HEK293T (cell line): Measurements from ENCODE around the gene TLK1.

Experiments used
- ARNT ChIP-seq: fragments of 450-650 bp; IDR thresholded peaks from 2 replicates; pipeline ENCODE4 v1.6.1; 2017; ENCODE audit warnings: mild to moderate bottlenecking
- BHLHE40 ChIP-seq: fragments of 450-650 bp; IDR thresholded peaks from 2 replicates; pipeline ENCODE4 v1.6.1; 2016; ENCODE audit warnings: mild to moderate bottlenecking, moderate library complexity, borderline replicate concordance
- CTBP1 ChIP-seq: fragments of 450-650 bp; IDR thresholded peaks from 2 replicates; pipeline ENCODE4 v1.6.1; 2016; ENCODE audit warnings: borderline replicate concordance
- ELF4 ChIP-seq: fragments of 450-650 bp; IDR thresholded peaks from 2 replicates; pipeline ENCODE4 v1.6.1; 2017; ENCODE audit warnings: antibody characterized with exemption
- FOXA1 ChIP-seq: fragments of 450-650 bp; IDR thresholded peaks from 2 replicates; pipeline ENCODE4 v1.6.1; 2016; ENCODE audit warnings: mild to moderate bottlenecking
- FOXK2 ChIP-seq: fragments of 450-650 bp; IDR thresholded peaks from 2 replicates; pipeline ENCODE4 v1.6.1; 2016; ENCODE audit warnings: mild to moderate bottlenecking
- FOXM1 ChIP-seq: fragments of 450-650 bp; IDR thresholded peaks from 2 replicates; pipeline ENCODE4 v1.6.1; 2017; ENCODE audit warnings: mild to moderate bottlenecking, borderline replicate concordance
- HDGF ChIP-seq: fragments of 450-650 bp; IDR thresholded peaks from 2 replicates; pipeline ENCODE4 v1.6.1; 2017; ENCODE audit warnings: antibody characterized with exemption, borderline replicate concordance
- LEF1 ChIP-seq: fragments of 450-650 bp; IDR thresholded peaks from 2 replicates; pipeline ENCODE4 v1.6.1; 2017; ENCODE audit warnings: mild to moderate bottlenecking, borderline replicate concordance
- NFRKB ChIP-seq: fragments of 450-650 bp; IDR thresholded peaks from 2 replicates; pipeline ENCODE4 v1.6.1; 2016; ENCODE audit warnings: mild to moderate bottlenecking, moderate library complexity
- PKNOX1 ChIP-seq: fragments of 450-650 bp; IDR thresholded peaks from 2 replicates; pipeline ENCODE4 v1.6.1; 2016
- SP1 ChIP-seq: fragments of 450-650 bp; IDR thresholded peaks from 2 replicates; pipeline ENCODE4 v1.6.1; 2017
- SUZ12 ChIP-seq: fragments of 450-650 bp; IDR thresholded peaks from 2 replicates; pipeline ENCODE4 v1.6.1; 2016; ENCODE audit warnings: mild to moderate bottlenecking
- ZNF384 ChIP-seq: fragments of 450-650 bp; IDR thresholded peaks from 2 replicates; pipeline ENCODE4 v1.6.1; 2016

- TF ChIP-seq SP1 = no peak
- TF ChIP-seq FOXM1 = no peak
- no peak for TF ChIP-seq ZNF384
- TF ChIP-seq SUZ12 = no peak
- TF ChIP-seq ELF4 = no peak
- no peak for TF ChIP-seq PKNOX1
- TF ChIP-seq BHLHE40 = no peak
- TF ChIP-seq FOXA1 = no peak
- no peak for TF ChIP-seq HDGF
- no peak for TF ChIP-seq FOXK2
- no peak for TF ChIP-seq NFRKB
- no peak for TF ChIP-seq ARNT
- TF ChIP-seq LEF1 = no peak
- TF ChIP-seq CTBP1 = no peak
Observed at GRCh38 chr2:171004363-171004762, 156.3 kb downstream of the TLK1 start.
